Measurements from ENCODE around the gene LCTL. TPM values are rescaled to one million over a fixed set of nuclear protein-coding genes. Genes with fewer than 3 reads are reported as not detected.

LCTL gene
- total RNA-seq, 1 experiment from 2014 or later, result not detected

GRCh38 chr15:66564136-66565041, 1.4 kb downstream of the LCTL start:
- POLR2A ChIA-PET (ENCODE audit: low non-redundant PET), result no interaction called here
- no peak overlapping the region for H3K4me3 ChIP-seq (ENCODE audit: low read depth, low read length, poor library complexity, severe bottlenecking)
- BruUV-seq (replicated peaks), result no TSS peak
- no peaks in the 10 kb centered on the region for H3K4me1 ChIP-seq (ENCODE audit: insufficient read depth, low read length, poor library complexity, severe bottlenecking)
- CTCF ChIA-PET, result no interaction called here
- no peak overlapping the region for H3K27ac ChIP-seq (ENCODE audit: low read depth, low read length, poor library complexity, severe bottlenecking)
- TF ChIP-seq EZH2 (IDR thresholded peaks at IDR 0.05; ENCODE audit: borderline replicate concordance, low read depth, low read length, poor library complexity, severe bottlenecking), result no peak
- TF ChIP-seq CTCF (conservative IDR thresholded peaks at IDR 0.05; ENCODE audit: low read depth, low read length), result no peak
- intact Hi-C loops (cut with micrococcal nuclease; ENCODE audit: unreplicated experiment), result no loop called here
- no peak for DNase-seq (ENCODE audit: low spot score)
- H3K27me3 ChIP-seq (replicated peaks; ENCODE audit: insufficient read depth, low read depth, low read length, poor library complexity), result no peaks in the 10 kb centered on the region
- H3K9me3 ChIP-seq (ENCODE audit: low read depth, low read length, poor library complexity, severe bottlenecking), result no peaks in the 10 kb centered on the region
- H3K36me3 ChIP-seq (ENCODE audit: insufficient read depth, low read length, poor library complexity, severe bottlenecking), result no peaks in the 10 kb centered on the region

GRCh38 chr15:66563566-66564110, 2.2 kb downstream of the LCTL start:
- intact Hi-C loops (cut with micrococcal nuclease; ENCODE audit: unreplicated experiment), result no loop called here
- Histone ChIP-seq H3K36me3 (ENCODE audit: insufficient read depth, low read length, poor library complexity, severe bottlenecking) (no peaks in the 10 kb centered on the region), H3K27me3 (replicated peaks; ENCODE audit: insufficient read depth, low read depth, low read length, poor library complexity) (no peaks in the 10 kb centered on the region), H3K4me1 (ENCODE audit: insufficient read depth, low read length, poor library complexity, severe bottlenecking) (no peaks in the 10 kb centered on the region), H3K9me3 (ENCODE audit: low read depth, low read length, poor library complexity, severe bottlenecking) (no peaks in the 10 kb centered on the region), H3K4me3 (ENCODE audit: low read depth, low read length, poor library complexity, severe bottlenecking) (no peak overlapping the region), H3K27ac (ENCODE audit: low read depth, low read length, poor library complexity, severe bottlenecking) (no peak overlapping the region)
- no TSS peak for BruUV-seq (replicated peaks)
- no peak for DNase-seq (ENCODE audit: low spot score)
- POLR2A ChIA-PET (ENCODE audit: low non-redundant PET), result no interaction called here
- CTCF ChIA-PET, result no interaction called here
- TF ChIP-seq CTCF (conservative IDR thresholded peaks at IDR 0.05; ENCODE audit: low read depth, low read length) (no peak), EZH2 (IDR thresholded peaks at IDR 0.05; ENCODE audit: borderline replicate concordance, low read depth, low read length, poor library complexity, severe bottlenecking) (no peak)

GRCh38 chr15:66563126-66563525, 2.7 kb downstream of the LCTL start:
- no peaks in the 10 kb centered on the region for H3K36me3 ChIP-seq (ENCODE audit: insufficient read depth, low read length, poor library complexity, severe bottlenecking)
- BruUV-seq (replicated peaks), result no TSS peak
- TF ChIP-seq CTCF (conservative IDR thresholded peaks at IDR 0.05; ENCODE audit: low read depth, low read length) (no peak), EZH2 (IDR thresholded peaks at IDR 0.05; ENCODE audit: borderline replicate concordance, low read depth, low read length, poor library complexity, severe bottlenecking) (no peak)
- DNase-seq (ENCODE audit: low spot score), result no peak
- H3K27ac ChIP-seq (ENCODE audit: low read depth, low read length, poor library complexity, severe bottlenecking), result no peak overlapping the region
- H3K27me3 ChIP-seq (replicated peaks; ENCODE audit: insufficient read depth, low read depth, low read length, poor library complexity), result no peaks in the 10 kb centered on the region
- no peaks in the 10 kb centered on the region for H3K4me1 ChIP-seq (ENCODE audit: insufficient read depth, low read length, poor library complexity, severe bottlenecking)
- ChIA-PET POLR2A (ENCODE audit: low non-redundant PET) (no interaction called here), CTCF (no interaction called here)
- H3K4me3 ChIP-seq (ENCODE audit: low read depth, low read length, poor library complexity, severe bottlenecking), result no peak overlapping the region
- intact Hi-C loops (cut with micrococcal nuclease; ENCODE audit: unreplicated experiment), result no loop called here
- no peaks in the 10 kb centered on the region for H3K9me3 ChIP-seq (ENCODE audit: low read depth, low read length, poor library complexity, severe bottlenecking)

Measured in A673 (cell line).